Activated CD8-positive, alpha-beta memory T cell treated with anti-CD3 and anti-CD28 coated beads, Interleukin-2, amount 50 U/mL, for 24 hours (primary cell): ENCODE results near the gene SLC13A4.
"Not testable (repeated sequence)": the region's sequence is repeated elsewhere in the genome, so short reads cannot be mapped to it uniquely, and the experiment has no call there.

Experiments used
- DNase-seq: peaks from one replicate; pipeline ENCODE4 v3.0.0-alpha.2; 2020; ENCODE audit errors: extremely low read depth

SLC13A4 gene

GRCh38 chr7:135692055-135692454 is 35.9 kb downstream of the SLC13A4 start:
- DNase-seq, result no peak

- no peak for DNase-seq
Measured at GRCh38 chr7:135690566-135690965, 37.4 kb downstream of the SLC13A4 start.

- no peak for DNase-seq
Measured at GRCh38 chr7:135687466-135687865, 40.5 kb downstream of the SLC13A4 start.

GRCh38 chr7:135685306-135686084 is 42.5 kb downstream of the SLC13A4 start:
- no peak for DNase-seq

- no peak for DNase-seq
Measured at GRCh38 chr7:135684699-135685098, 43.3 kb downstream of the SLC13A4 start.

GRCh38 chr7:135684136-135684535 is 43.9 kb downstream of the SLC13A4 start:
- DNase-seq, result no peak

GRCh38 chr7:135683609-135684008 is 44.4 kb downstream of the SLC13A4 start:
- no peak for DNase-seq

- DNase-seq, result no peak
Measured at GRCh38 chr7:135682191-135682590, 45.8 kb downstream of the SLC13A4 start.

GRCh38 chr7:135681762-135682161 is 46.2 kb downstream of the SLC13A4 start:
- DNase-seq, result no peak

- no peak for DNase-seq
Measured at GRCh38 chr7:135678612-135679575, 49.1 kb downstream of the SLC13A4 start.

GRCh38 chr7:135673360-135673706 is 54.7 kb downstream of the SLC13A4 start:
- DNase-seq, result no peak

- no peak for DNase-seq
Measured at GRCh38 chr7:135672560-135673359, 55.2 kb downstream of the SLC13A4 start.

GRCh38 chr7:135670179-135670578 is 57.8 kb downstream of the SLC13A4 start:
- no peak for DNase-seq

GRCh38 chr7:135669774-135670173 is 58.2 kb downstream of the SLC13A4 start:
- DNase-seq, result no peak

- not testable (repeated sequence) for DNase-seq
Measured at GRCh38 chr7:135668852-135669395, 59.1 kb downstream of the SLC13A4 start.

GRCh38 chr7:135667626-135668025 is 60.4 kb downstream of the SLC13A4 start:
- DNase-seq, result not testable (repeated sequence)

- no peak for DNase-seq
Measured at GRCh38 chr7:135666846-135667245, 61.1 kb downstream of the SLC13A4 start.

- no peak for DNase-seq
Measured at GRCh38 chr7:135666156-135666555, 61.8 kb downstream of the SLC13A4 start.

GRCh38 chr7:135665042-135665441 is 62.9 kb downstream of the SLC13A4 start:
- DNase-seq, result no peak

GRCh38 chr7:135664046-135664589 is 63.9 kb downstream of the SLC13A4 start:
- DNase-seq, result no peak

- DNase-seq, result peak; percentile 87
Measured at GRCh38 chr7:135662373-135663114, 65.4 kb downstream of the SLC13A4 start, which contains the start of gene STMP1. TSS of gene STMP1 (plus strand) at chr7:135662514.
